Naive thymus-derived CD4-positive, alpha-beta T cell (primary cell): ENCODE measurements around the gene WDR62. TPM values are rescaled to one million over a fixed set of nuclear protein-coding genes. Genes with fewer than 3 reads are reported as not detected.

Experiments used
- ATAC-seq: fragments of 150-1000 bp; cut with Tn5 transposase; 2 replicates; pipeline ENCODE4 v1.10.0; 2021; ENCODE audit warnings: mild to moderate bottlenecking, moderate library complexity
- CTCF ChIA-PET: fragments of 350-600 bp; sonication (Branson Sonifier 250); formaldehyde crosslinking; loops from one replicate; lab custom pipeline; 2021; ENCODE audit warnings: antibody characterized with exemption; lab: Charles Lee
- POLR2A ChIA-PET: fragments of 350-600 bp; sonication (Branson Sonifier 250); formaldehyde crosslinking; loops from one replicate; lab custom pipeline; 2021; ENCODE audit warnings: antibody characterized with exemption, inconsistent platforms; lab: Charles Lee
- DNase-seq, 9 donors: peaks; one replicate each; pipeline versions ENCODE4 v3.0.0 to v3.0.0-alpha.2; 2020 to 2022; ENCODE audit warnings: mixed read lengths in 1 of 9
- H3K27ac ChIP-seq: one replicate; pipeline ENCODE4 v1.7.0; 2013; ENCODE audit warnings: mild to moderate bottlenecking, low read depth, low read length, moderate library complexity
- H3K27me3 ChIP-seq, 2 donors: one replicate each; pipeline ENCODE4 v1.7.0; 2013; ENCODE audit warnings: low read length in 2 of 2, mild to moderate bottlenecking in 2 of 2, moderate library complexity in 2 of 2; ENCODE audit not compliant: control insufficient read depth in 2 of 2, insufficient read depth in 2 of 2
- H3K36me3 ChIP-seq, 3 experiments: 1 replicate in 2 of 3; 2 replicates in 1 of 3; pipeline ENCODE4 v1.7.0; 2013; ENCODE audit warnings: low read length in 3 of 3, mild to moderate bottlenecking in 3 of 3, moderate library complexity in 1 of 3; ENCODE audit not compliant: insufficient read depth in 3 of 3, control insufficient read depth in 2 of 3
- H3K4me1 ChIP-seq, 2 donors: one replicate each; pipeline ENCODE4 v1.7.0; 2013; ENCODE audit warnings: low read length in 2 of 2, mild to moderate bottlenecking in 2 of 2, moderate library complexity in 1 of 2; ENCODE audit not compliant: control insufficient read depth in 2 of 2, insufficient read depth in 2 of 2
- H3K4me3 ChIP-seq: 2 replicates; pipeline ENCODE4 v1.7.0; 2013; ENCODE audit warnings: mild to moderate bottlenecking, low read length
- H3K9me3 ChIP-seq, 3 experiments: 1 replicate in 2 of 3; 2 replicates in 1 of 3; pipeline ENCODE4 v1.7.0; 2013; ENCODE audit warnings: low read length in 3 of 3; ENCODE audit not compliant: control insufficient read depth in 2 of 3
- H3K27ac Mint-ChIP-seq, 9 donors: one replicate each; pipeline ENCODE4 v1.8.0; 2020 to 2022; ENCODE audit warnings: mixed read lengths in 9 of 9, mild to moderate bottlenecking in 8 of 9, moderate library complexity in 5 of 9, inconsistent platforms in 2 of 9
- H3K27me3 Mint-ChIP-seq, 5 donors: one replicate each; pipeline ENCODE4 v1.8.0; 2021 to 2022; ENCODE audit warnings: mixed read lengths in 5 of 5, mild to moderate bottlenecking in 1 of 5
- H3K36me3 Mint-ChIP-seq, 5 donors: one replicate each; pipeline ENCODE4 v1.8.0; 2020 to 2022; ENCODE audit warnings: mixed read lengths in 5 of 5, mild to moderate bottlenecking in 3 of 5, inconsistent platforms in 1 of 5
- H3K4me1 Mint-ChIP-seq, 7 donors: one replicate each; pipeline ENCODE4 v1.8.0; 2020 to 2022; ENCODE audit warnings: mixed read lengths in 7 of 7, mild to moderate bottlenecking in 3 of 7, inconsistent platforms in 1 of 7
- H3K4me3 Mint-ChIP-seq, 10 donors: one replicate each; pipeline ENCODE4 v1.8.0; 2020 to 2022; ENCODE audit warnings: mild to moderate bottlenecking in 10 of 10, mixed read lengths in 10 of 10, moderate library complexity in 6 of 10, inconsistent platforms in 2 of 10
- H3K9me3 Mint-ChIP-seq, 11 donors: one replicate each; pipeline ENCODE4 v1.8.0; 2020 to 2022; ENCODE audit warnings: mixed read lengths in 11 of 11, mild to moderate bottlenecking in 4 of 11, inconsistent platforms in 1 of 11, moderate library complexity in 1 of 11
- intact Hi-C, 2 donors: fragments of 100-400 bp; cut with micrococcal nuclease; formaldehyde crosslinking; loops; one replicate each; pipeline ENCODE4 v1.15.1; 2023
- polyA plus RNA-seq, 2 donors: library from polyadenylated mRNA; unstranded; fragments of 300-500 nt; fragmentation: Illumina TruSeq; gene quantifications; one replicate each; pipeline ENCODE4 v1.2.3, GENCODE V29; 2021
- total RNA-seq, 6 experiments: library from RNA in 5 of 6; stranded (reverse) in 5 of 6; gene quantifications; 1 replicate in 5 of 6; 2 replicates in 1 of 6; pipeline ENCODE4 v1.2.3 and lab custom pipeline; 2021 to 2026

Gene WDR62
- total RNA-seq = 10 to 100 TPM in 1 of 5 experiments, 1 to 10 TPM in 4; 1.5 to 22.4 (median 2.9) TPM
- under 1 TPM; 0.07 to 0.33 TPM for polyA plus RNA-seq
- 6.3 reads per million, percentile 28 among the genes with 10 or more reads in this experiment for total RNA-seq (lab: John Stamatoyannopoulos, UW)

GRCh38 chr19:36054733-36055686 is at the start of gene WDR62:
WDR62 (plus strand) TSS chr19:36054897; CDS start chr19:36054972, 75 bp downstream.
- Histone ChIP-seq H3K36me3 (no peaks in the 10 kb centered on the region), H3K4me1 (peaks cover 8 to 10% of the 10 kb centered on the region in 2 donors), H3K4me3 (peak within 1 kb of the TSS; percentile 84), H3K27ac (peak within 1 kb of the TSS; percentile 83), H3K27me3 (no peaks in the 10 kb centered on the region), H3K9me3 (no peaks in the 10 kb centered on the region)
- H3K9me3 Mint-ChIP-seq = peaks cover 0 to 2% (median 0%) of the 10 kb centered on the region in 11 donors
- DNase-seq = peak in 3 of 9 donors; percentile 90 to 96 (median 95)
- ChIA-PET POLR2A (interaction anchor here (0.5 to 2.7 kb wide), 8 partner anchors 41 to 152 kb away, joined by 3 to 12 read pairs (median 4); partner anchors contain the start of genes ALKBH6, POLR2I, SYNE4 and TBCB), CTCF (interaction anchor here (0.6 to 1.3 kb wide), 4 partner anchors 58 to 114 kb away, joined by 3 to 4 read pairs (median 4); no protein-coding TSS in a partner anchor)
- peak; percentile 84 for ATAC-seq
- H3K4me1 Mint-ChIP-seq = peaks cover 6 to 43% (median 33%) of the 10 kb centered on the region in 7 donors
- intact Hi-C loops = loop anchor here (1.0 to 10.0 kb wide), 24 partner anchors 41 to 1724 kb away; partner anchors contain the start of genes ALKBH6 (in 2 of the 2), ARHGAP33 (in 2 of the 2), LIN37 (in 2 of the 2) and SDHAF1 (in 2 of the 2)
- H3K27ac Mint-ChIP-seq = peak within 1 kb of the TSS; percentile 94 to 100 (median 98)
- H3K4me3 Mint-ChIP-seq = peak within 1 kb of the TSS; percentile 91 to 100 (median 99)
- peaks cover 0 to 5% (median 4%) of the 10 kb centered on the region in 5 donors for H3K36me3 Mint-ChIP-seq
- H3K27me3 Mint-ChIP-seq = no peaks in the 10 kb centered on the region

GRCh38 chr19:36006955-36007354 is 47.7 kb upstream of the WDR62 start:
- Histone ChIP-seq H3K27ac (no peak overlapping the region), H3K4me3 (no peak overlapping the region), H3K9me3 (no peaks in the 10 kb centered on the region), H3K27me3 (no peaks in the 10 kb centered on the region), H3K36me3 (no peaks in the 10 kb centered on the region), H3K4me1 (peaks cover 5 to 12% of the 10 kb centered on the region in 2 donors)
- Mint-ChIP-seq H3K27me3 (no peaks in the 10 kb centered on the region), H3K9me3 (no peaks in the 10 kb centered on the region), H3K36me3 (peaks cover 0 to 10% (median 0%) of the 10 kb centered on the region in 5 donors), H3K4me3 (no peak overlapping the region), H3K4me1 (peaks cover 9 to 22% (median 17%) of the 10 kb centered on the region in 7 donors), H3K27ac (no peak overlapping the region)
- no peak for DNase-seq
- no peak for ATAC-seq
- ChIA-PET POLR2A (no interaction called here), CTCF (no interaction called here)
- intact Hi-C loops = no loop called here

- CTCF ChIA-PET = interaction anchor here (0.6 kb wide), 1 partner anchor 118 kb away, joined by 4 read pairs; no protein-coding TSS in a partner anchor
- H3K9me3 Mint-ChIP-seq = no peaks in the 10 kb centered on the region
- DNase-seq = no peak
- peak within 1 kb of the TSS in 7 of 9 donors; percentile 22 to 82 (median 68) for H3K27ac Mint-ChIP-seq
- peak within 1 kb of the TSS; percentile 47 for H3K4me3 ChIP-seq
- H3K27me3 ChIP-seq = no peaks in the 10 kb centered on the region
- peak within 1 kb of the TSS; percentile 32 to 79 (median 71) for H3K4me3 Mint-ChIP-seq
- ATAC-seq = no peak
- POLR2A ChIA-PET = interaction anchor here (0.5 to 0.9 kb wide), 4 partner anchors 14 to 427 kb away, joined by 3 to 4 read pairs (median 4); partner anchors contain the start of genes SDHAF1 and THAP8
- no peaks in the 10 kb centered on the region for H3K27me3 Mint-ChIP-seq
- H3K9me3 ChIP-seq = no peaks in the 10 kb centered on the region
- H3K36me3 Mint-ChIP-seq = peaks cover 0 to 10% (median 0%) of the 10 kb centered on the region in 5 donors
- intact Hi-C loops = no loop called here
- peaks cover 14 to 31% (median 29%) of the 10 kb centered on the region in 7 donors for H3K4me1 Mint-ChIP-seq
- peak within 1 kb of the TSS; percentile 38 for H3K27ac ChIP-seq
- no peaks in the 10 kb centered on the region for H3K36me3 ChIP-seq
- H3K4me1 ChIP-seq = peaks cover 7 to 15% of the 10 kb centered on the region in 2 donors
Observed at GRCh38 chr19:36008336-36008978, 46.2 kb upstream of the WDR62 start, which contains the start of gene SYNE4. SYNE4 (minus strand) TSS chr19:36008813; CDS start chr19:36008681, 132 bp downstream.

GRCh38 chr19:36009220-36009619 is 45.5 kb upstream of the WDR62 start:
- peak overlapping the region; percentile 38 for H3K27ac ChIP-seq
- CTCF ChIA-PET = no interaction called here
- POLR2A ChIA-PET = interaction anchor here (0.5 to 0.9 kb wide), 3 partner anchors 45 to 427 kb away, joined by 3 to 4 read pairs (median 4); partner anchors contain the start of gene THAP8
- peak overlapping the region; percentile 47 for H3K4me3 ChIP-seq
- no peak for ATAC-seq
- Mint-ChIP-seq H3K27me3 (no peaks in the 10 kb centered on the region), H3K36me3 (peaks cover 0 to 10% (median 0%) of the 10 kb centered on the region in 5 donors), H3K4me1 (peaks cover 19 to 38% (median 36%) of the 10 kb centered on the region in 7 donors), H3K4me3 (peak overlapping the region; percentile 27 to 79 (median 71)), H3K9me3 (no peaks in the 10 kb centered on the region), H3K27ac (peak overlapping the region in 2 of 9 donors; percentile 26 to 69)
- intact Hi-C loops = no loop called here
- no peaks in the 10 kb centered on the region for H3K36me3 ChIP-seq
- no peaks in the 10 kb centered on the region for H3K9me3 ChIP-seq
- peaks cover 11 to 17% of the 10 kb centered on the region in 2 donors for H3K4me1 ChIP-seq
- H3K27me3 ChIP-seq = no peaks in the 10 kb centered on the region
- DNase-seq = peak in 8 of 9 donors; percentile 11 to 65 (median 31)

GRCh38 chr19:36009633-36010379 is 44.9 kb upstream of the WDR62 start:
- H3K36me3 ChIP-seq = no peaks in the 10 kb centered on the region
- Mint-ChIP-seq H3K36me3 (peaks cover 0 to 10% (median 0%) of the 10 kb centered on the region in 5 donors), H3K4me1 (peaks cover 25 to 44% (median 42%) of the 10 kb centered on the region in 7 donors), H3K27ac (peak overlapping the region in 6 of 9 donors; percentile 26 to 71 (median 68)), H3K4me3 (peak overlapping the region; percentile 27 to 79 (median 71)), H3K9me3 (no peaks in the 10 kb centered on the region), H3K27me3 (no peaks in the 10 kb centered on the region)
- H3K27ac ChIP-seq = peak overlapping the region; percentile 38
- CTCF ChIA-PET = no interaction called here
- POLR2A ChIA-PET = interaction anchor here (0.6 kb wide), 1 partner anchor 126 kb away, joined by 3 read pairs; no protein-coding TSS in a partner anchor
- no peaks in the 10 kb centered on the region for H3K9me3 ChIP-seq
- peak overlapping the region; percentile 47 for H3K4me3 ChIP-seq
- ATAC-seq (no peak), DNase-seq (no peak)
- H3K27me3 ChIP-seq = no peaks in the 10 kb centered on the region
- intact Hi-C loops = loop anchor here (5.0 kb wide), 3 partner anchors 143 to 293 kb away; partner anchors contain the start of genes APLP1 (in 1 of the 2), KMT2B (in 1 of the 2) and ZNF565 (in 1 of the 2)
- peaks cover 15 to 17% of the 10 kb centered on the region in 2 donors for H3K4me1 ChIP-seq
